Hematopoietic multipotent progenitor cell (in vitro differentiated cells): ENCODE data around the gene CYRIA. TPM values are rescaled to one million over a fixed set of nuclear protein-coding genes. Genes with fewer than 3 reads are reported as not detected.
A peak's percentile ranks its signal among the peaks of the same experiment; 100 is the strongest.

Experiments
- DNase-seq, 3 donors: peaks; one replicate each; pipeline ENCODE4 v3.0.0-alpha.2; 2011 to 2015; ENCODE audit warnings: low read depth in 2 of 3, low spot score in 2 of 3
- total RNA-seq: library from RNA; depleted of rRNA; stranded (reverse); fragments of >200 nt; gene quantifications from one replicate; pipeline ENCODE4 v1.2.3, GENCODE V29; 2012

CYRIA gene
- total RNA-seq, 1 donor, result 4.0 TPM

GRCh38 chr2:16652296-16653082 lies 13.1 kb downstream of the CYRIA start:
- no peak for DNase-seq

- no peak for DNase-seq
Measured at GRCh38 chr2:16650287-16651249, 15.1 kb downstream of the CYRIA start.

- DNase-seq, result no peak
Measured at GRCh38 chr2:16649353-16650286, 16.0 kb downstream of the CYRIA start.

- DNase-seq, result no peak
Measured at GRCh38 chr2:16647992-16648617, 17.5 kb downstream of the CYRIA start.

- DNase-seq, result no peak
Measured at GRCh38 chr2:16645775-16646559, 19.7 kb downstream of the CYRIA start.

GRCh38 chr2:16645088-16645487 lies 20.5 kb downstream of the CYRIA start:
- DNase-seq, result no peak

- no peak for DNase-seq
Measured at GRCh38 chr2:16644221-16644925, 21.3 kb downstream of the CYRIA start.

GRCh38 chr2:16643099-16643498 lies 22.5 kb downstream of the CYRIA start:
- DNase-seq, result no peak

- DNase-seq, result no peak
Measured at GRCh38 chr2:16642088-16642487, 23.5 kb downstream of the CYRIA start.

GRCh38 chr2:16641509-16641908 lies 24.1 kb downstream of the CYRIA start:
- DNase-seq, result no peak

GRCh38 chr2:16640867-16641266 lies 24.8 kb downstream of the CYRIA start:
- no peak for DNase-seq

GRCh38 chr2:16640001-16640700 lies 25.5 kb downstream of the CYRIA start:
- no peak for DNase-seq

- DNase-seq, result no peak
Measured at GRCh38 chr2:16639431-16639830, 26.2 kb downstream of the CYRIA start.

- no peak for DNase-seq
Measured at GRCh38 chr2:16638946-16639345, 26.7 kb downstream of the CYRIA start.

GRCh38 chr2:16637304-16637703 lies 28.3 kb downstream of the CYRIA start:
- no peak for DNase-seq

- peak in 2 of 3 donors; percentile 26 to 44 for DNase-seq
Measured at GRCh38 chr2:16635791-16636699, 29.6 kb downstream of the CYRIA start.
